ENCODE data around the gene PPP6R2. TPM values are rescaled to one million over a fixed set of nuclear protein-coding genes. Genes with fewer than 3 reads are reported as not detected.
"Not testable (repeated sequence)": the region's sequence is repeated elsewhere in the genome, so short reads cannot be mapped to it uniquely, and the experiment has no call there.

PPP6R2 gene
- total and polyA plus RNA-seq, 2 of the 8 experiments (the other 6 are each of a cell fraction or from before 2014, with no cell fraction given) = 25.0 to 32.2 TPM

- not testable (repeated sequence) for H3K4me1 ChIP-seq (replicated peaks in 1 of 4; ENCODE audit: control insufficient read depth in 3 of 4, insufficient read depth in 4 of 4, low read length in 3 of 4); H4K8ac ChIP-seq (ENCODE audit: extremely low read depth, insufficient read depth, low read length); H2BK20ac ChIP-seq (ENCODE audit: low read length); H3K79me1 ChIP-seq (ENCODE audit: low read depth, low read length); H2BK120ac ChIP-seq (replicated peaks; ENCODE audit: low read depth, low read length); H3K36me3 ChIP-seq (ENCODE audit: control insufficient read depth in 2 of 4, insufficient read depth in 4 of 4, low read length in 3 of 4); H3K4me2 ChIP-seq (ENCODE audit: insufficient read depth in 1 of 2, low read depth in 2 of 2, low read length in 2 of 2); H3K27ac ChIP-seq (ENCODE audit: low read depth, low read length); H3K9ac ChIP-seq (replicated peaks in 1 of 4; ENCODE audit: extremely low read depth in 1 of 4, low read depth in 3 of 4, low read length in 3 of 4); H4K5ac ChIP-seq (ENCODE audit: insufficient read length, low read depth, low read length); H2BK5ac ChIP-seq (ENCODE audit: low read depth, low read length); H3K79me2 ChIP-seq (ENCODE audit: control insufficient read depth in 1 of 2, insufficient read depth in 2 of 2, low read length in 2 of 2); H3K4me3 ChIP-seq (ENCODE audit: extremely low read depth in 1 of 4, insufficient read depth in 2 of 4, low read depth in 3 of 4, low read length in 4 of 4); H3K9me3 ChIP-seq (ENCODE audit: insufficient read depth in 2 of 2, low read depth in 1 of 2, low read length in 1 of 2); H3K56ac ChIP-seq (replicated peaks; ENCODE audit: insufficient read length, low read depth, low read length); H3K14ac ChIP-seq (ENCODE audit: insufficient read length); H2BK15ac ChIP-seq (ENCODE audit: low read length); FAIRE-seq; H2BK12ac ChIP-seq (ENCODE audit: low read depth, low read length); H4K20me1 ChIP-seq (replicated peaks in 1 of 2; ENCODE audit: control insufficient read depth in 1 of 2, insufficient read depth in 2 of 2, low read length in 2 of 2); DNase-seq (ENCODE audit: low read depth in 1 of 2, low spot score in 2 of 2); H3K23me2 ChIP-seq (ENCODE audit: low read depth, low read length); H3K4ac ChIP-seq (replicated peaks; ENCODE audit: insufficient read length, low read depth, low read length); H3K23ac ChIP-seq (ENCODE audit: insufficient read length); H3K18ac ChIP-seq (ENCODE audit: extremely low read depth, low read length); H2AK5ac ChIP-seq (ENCODE audit: low read depth, low read length); H4K91ac ChIP-seq (replicated peaks; ENCODE audit: insufficient read length, low read length); H2AFZ ChIP-seq (ENCODE audit: low read length)
- 89% methylated on average over 6 of the region's 10 CpGs; no CpG with 5 or more reads in 1 of the 2 experiments for WGBS, 2 experiments (ENCODE audit: extremely low coverage in 1 of 2, insufficient coverage in 1 of 2, insufficient read length in 1 of 2, insufficient replicate concordance in 2 of 2, low coverage in 1 of 2, low lambda C conversion rate in 2 of 2, missing lambda C conversion rate in 1 of 2)
- ChIA-PET POLR2A (ENCODE audit: partially characterized antibody) (interaction anchor here (1.4 to 1.8 kb wide), 3 partner anchors 14 to 41 kb away, joined by 3 to 4 read pairs (median 4); no protein-coding TSS in a partner anchor), CTCF (ENCODE audit: partially characterized antibody) (interaction anchor here (0.6 to 1.6 kb wide), 8 partner anchors 18 to 175 kb away, joined by 3 to 7 read pairs (median 4); partner anchors contain the start of gene HDAC10)
- H3K27me3 ChIP-seq (replicated peaks in 1 of 4; ENCODE audit: control insufficient read depth in 3 of 4, extremely low read depth in 1 of 4, insufficient read depth in 3 of 4, low read length in 3 of 4) = peaks cover 1 to 11% (median 10%) of the 10 kb centered on the region in 4 experiments; a peak in 6 of 7 replicates
These were observed 20.6 kb upstream of the PPP6R2 start for GRCh38 chr22:50322382-50323104.
